ENCODE data around the gene LRP2BP. TPM values are rescaled to one million over a fixed set of nuclear protein-coding genes. Genes with fewer than 3 reads are reported as not detected.

The LRP2BP gene
- total RNA-seq, 1 experiment from 2014 or later: 0.20 TPM

- no peaks in the 10 kb centered on the region for H3K27me3 Mint-ChIP-seq (ENCODE audit: insufficient read depth, unreplicated experiment)
- no peaks in the 10 kb centered on the region for H3K36me3 Mint-ChIP-seq (ENCODE audit: insufficient read depth, unreplicated experiment)
- POLR2A ChIA-PET: no interaction called here
- H3K9me3 Mint-ChIP-seq (ENCODE audit: unreplicated experiment): no peaks in the 10 kb centered on the region
- DNase-seq: no peak
- Histone ChIP-seq H3K9me3 (no peaks in the 10 kb centered on the region), H3K27me3 (replicated peaks; ENCODE audit: control insufficient read depth, insufficient read depth, low read length) (no peaks in the 10 kb centered on the region), H3K4me1 (peaks cover 4% of the 10 kb centered on the region; the same call in 1 of the 2 replicates), H3K4me3 (ENCODE audit: low read depth, low read length) (no peak overlapping the region), H3K36me3 (ENCODE audit: control insufficient read depth, insufficient read depth, low read length) (no peaks in the 10 kb centered on the region)
- TF ChIP-seq, protein P1, sequence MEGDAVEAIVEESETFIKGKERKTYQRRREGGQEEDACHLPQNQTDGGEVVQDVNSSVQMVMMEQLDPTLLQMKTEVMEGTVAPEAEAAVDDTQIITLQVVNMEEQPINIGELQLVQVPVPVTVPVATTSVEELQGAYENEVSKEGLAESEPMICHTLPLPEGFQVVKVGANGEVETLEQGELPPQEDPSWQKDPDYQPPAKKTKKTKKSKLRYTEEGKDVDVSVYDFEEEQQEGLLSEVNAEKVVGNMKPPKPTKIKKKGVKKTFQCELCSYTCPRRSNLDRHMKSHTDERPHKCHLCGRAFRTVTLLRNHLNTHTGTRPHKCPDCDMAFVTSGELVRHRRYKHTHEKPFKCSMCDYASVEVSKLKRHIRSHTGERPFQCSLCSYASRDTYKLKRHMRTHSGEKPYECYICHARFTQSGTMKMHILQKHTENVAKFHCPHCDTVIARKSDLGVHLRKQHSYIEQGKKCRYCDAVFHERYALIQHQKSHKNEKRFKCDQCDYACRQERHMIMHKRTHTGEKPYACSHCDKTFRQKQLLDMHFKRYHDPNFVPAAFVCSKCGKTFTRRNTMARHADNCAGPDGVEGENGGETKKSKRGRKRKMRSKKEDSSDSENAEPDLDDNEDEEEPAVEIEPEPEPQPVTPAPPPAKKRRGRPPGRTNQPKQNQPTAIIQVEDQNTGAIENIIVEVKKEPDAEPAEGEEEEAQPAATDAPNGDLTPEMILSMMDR (IDR thresholded peaks at IDR 0.05; ENCODE audit: insufficient read depth in 1 of 2, low read depth in 1 of 2, low read length in 1 of 2, severe bottlenecking in 1 of 2, unreplicated experiment in 1 of 2): no peak
- CTCF ChIA-PET: no interaction called here
- no TSS peak for BruUV-seq (replicated peaks)
- no peak overlapping the region for H3K27ac Mint-ChIP-seq (ENCODE audit: unreplicated experiment)
- intact Hi-C loops (cut with micrococcal nuclease; ENCODE audit: unreplicated experiment): no loop called here
- H3K4me1 Mint-ChIP-seq (ENCODE audit: low read depth, unreplicated experiment): no peaks in the 10 kb centered on the region
- H3K4me3 Mint-ChIP-seq (ENCODE audit: unreplicated experiment): no peak overlapping the region
These were observed 15.4 kb downstream of the LRP2BP start for GRCh38 chr4:185380320-185380719.

DNA sequence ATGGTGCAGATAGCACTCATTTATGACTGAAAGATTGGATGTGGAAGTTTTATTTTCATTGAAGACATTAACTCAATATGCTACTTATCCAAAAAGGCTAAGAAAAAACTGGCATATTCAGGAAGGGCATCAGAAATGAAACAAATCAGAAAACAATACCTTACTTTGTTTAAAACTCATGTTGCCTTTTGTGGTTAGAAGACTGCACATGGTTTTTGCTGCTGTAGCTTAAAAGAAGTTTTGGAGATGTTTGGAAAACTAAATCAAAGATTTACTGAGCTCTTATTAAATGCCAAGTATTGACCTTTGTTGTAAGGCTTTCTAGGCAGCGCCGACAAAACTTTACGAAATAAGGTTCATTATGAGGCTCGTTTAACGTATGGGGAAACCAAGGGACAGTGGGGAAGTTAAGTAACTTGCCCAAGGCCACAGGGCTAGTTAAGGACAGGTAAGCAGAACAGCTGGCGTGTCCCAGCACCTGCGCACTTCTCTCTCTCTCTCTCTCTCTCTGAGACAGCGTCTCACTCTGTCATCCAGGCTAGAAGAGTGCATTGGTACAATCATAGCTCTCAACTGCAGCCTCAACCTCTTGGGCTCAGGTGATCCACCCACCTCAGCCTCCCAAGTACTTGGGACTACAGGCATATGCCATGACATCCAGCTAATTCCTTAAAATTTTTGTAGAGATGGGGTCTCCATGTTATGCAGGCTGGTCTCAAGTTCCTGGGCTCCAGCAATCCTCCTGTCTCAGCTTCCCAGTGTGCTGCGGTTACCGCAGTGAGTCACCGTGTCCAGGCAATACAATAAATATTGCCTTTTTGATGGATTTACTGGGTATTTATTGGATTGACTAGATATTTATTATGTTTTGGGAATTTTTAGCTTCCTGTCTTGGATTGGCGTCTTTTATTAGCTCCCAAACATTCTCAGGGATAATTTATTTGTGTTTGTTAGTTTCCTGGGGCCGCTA is 16.1 kb downstream of the LRP2BP start:
- no peaks in the 10 kb centered on the region for H3K9me3 Mint-ChIP-seq (ENCODE audit: unreplicated experiment)
- ChIA-PET POLR2A (interaction anchor here (1.3 kb wide), 1 partner anchor 17 kb away, joined by 3 read pairs; the partner anchor contains the start of gene ANKRD37), CTCF (interaction anchor here (0.7 kb wide), 1 partner anchor 634 kb away, joined by 3 read pairs; no protein-coding TSS in a partner anchor)
- no peaks in the 10 kb centered on the region for H3K9me3 ChIP-seq
- intact Hi-C loops (cut with micrococcal nuclease; ENCODE audit: unreplicated experiment): no loop called here
- no peak overlapping the region for H3K27ac Mint-ChIP-seq (ENCODE audit: unreplicated experiment)
- H3K4me3 Mint-ChIP-seq (ENCODE audit: unreplicated experiment): no peak overlapping the region
- peaks cover 4% of the 10 kb centered on the region; the same call in 1 of the 2 replicates for H3K4me1 ChIP-seq
- TF ChIP-seq, protein P1 (IDR thresholded peaks at IDR 0.05; ENCODE audit: insufficient read depth in 1 of 2, low read depth in 1 of 2, low read length in 1 of 2, severe bottlenecking in 1 of 2, unreplicated experiment in 1 of 2): no peak
- no peaks in the 10 kb centered on the region for H3K27me3 Mint-ChIP-seq (ENCODE audit: insufficient read depth, unreplicated experiment)
- no peaks in the 10 kb centered on the region for H3K36me3 Mint-ChIP-seq (ENCODE audit: insufficient read depth, unreplicated experiment)
- no peak for DNase-seq
- no peak overlapping the region for H3K4me3 ChIP-seq (ENCODE audit: low read depth, low read length)
- no peaks in the 10 kb centered on the region for H3K4me1 Mint-ChIP-seq (ENCODE audit: low read depth, unreplicated experiment)
- H3K36me3 ChIP-seq (ENCODE audit: control insufficient read depth, insufficient read depth, low read length): no peaks in the 10 kb centered on the region
- no TSS peak for BruUV-seq (replicated peaks)
- no peaks in the 10 kb centered on the region for H3K27me3 ChIP-seq (replicated peaks; ENCODE audit: control insufficient read depth, insufficient read depth, low read length)

DNA sequence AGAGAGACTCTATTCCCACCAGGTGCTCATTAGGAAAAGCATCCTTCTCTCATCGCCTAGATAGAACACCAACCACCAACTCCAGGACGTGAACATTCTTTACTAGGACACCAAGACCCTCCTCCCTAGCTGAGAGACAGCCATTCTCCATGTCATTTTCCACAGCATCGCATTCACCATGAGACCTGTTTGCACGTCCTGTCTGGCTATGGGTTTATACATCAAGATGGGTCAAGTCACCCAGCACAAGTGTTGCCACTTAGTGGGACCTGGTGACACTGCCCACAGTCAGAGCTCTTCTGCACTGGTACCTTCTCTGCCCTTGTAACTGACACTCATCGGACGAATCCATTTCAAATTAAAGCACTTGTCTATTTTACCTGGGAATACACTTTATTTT is 17.5 kb downstream of the LRP2BP start:
- H3K27ac Mint-ChIP-seq (ENCODE audit: unreplicated experiment): no peak overlapping the region
- H3K4me1 Mint-ChIP-seq (ENCODE audit: low read depth, unreplicated experiment): no peaks in the 10 kb centered on the region
- H3K36me3 ChIP-seq (ENCODE audit: control insufficient read depth, insufficient read depth, low read length): no peaks in the 10 kb centered on the region
- H3K27me3 Mint-ChIP-seq (ENCODE audit: insufficient read depth, unreplicated experiment): no peaks in the 10 kb centered on the region
- H3K27me3 ChIP-seq (replicated peaks; ENCODE audit: control insufficient read depth, insufficient read depth, low read length): no peaks in the 10 kb centered on the region
- intact Hi-C loops (cut with micrococcal nuclease; ENCODE audit: unreplicated experiment): no loop called here
- no peak overlapping the region for H3K4me3 ChIP-seq (ENCODE audit: low read depth, low read length)
- H3K36me3 Mint-ChIP-seq (ENCODE audit: insufficient read depth, unreplicated experiment): no peaks in the 10 kb centered on the region
- no peak for DNase-seq
- H3K9me3 Mint-ChIP-seq (ENCODE audit: unreplicated experiment): no peaks in the 10 kb centered on the region
- no peaks in the 10 kb centered on the region for H3K9me3 ChIP-seq
- CTCF ChIA-PET: no interaction called here
- H3K4me1 ChIP-seq: no peaks in the 10 kb centered on the region
- TF ChIP-seq, protein P1 (IDR thresholded peaks at IDR 0.05; ENCODE audit: insufficient read depth in 1 of 2, low read depth in 1 of 2, low read length in 1 of 2, severe bottlenecking in 1 of 2, unreplicated experiment in 1 of 2): no peak
- BruUV-seq (replicated peaks): no TSS peak
- no peak overlapping the region for H3K4me3 Mint-ChIP-seq (ENCODE audit: unreplicated experiment)
- POLR2A ChIA-PET: no interaction called here
